ENCODE results near the gene ZFP36L1.

DNA sequence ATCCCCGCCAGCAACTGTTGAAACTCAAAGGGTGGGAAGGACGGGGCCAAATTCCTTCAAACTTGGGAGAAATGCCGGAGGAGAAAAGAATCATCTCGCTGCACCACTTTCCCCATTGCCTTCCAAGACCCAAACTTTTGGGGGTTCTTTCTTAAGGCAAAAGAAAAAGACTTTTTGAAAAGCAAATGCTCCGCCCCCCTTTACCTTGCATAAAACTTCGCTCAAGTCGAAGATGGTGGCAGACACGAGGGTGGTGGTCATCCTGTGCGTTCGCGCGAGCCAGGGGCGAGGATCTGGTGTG, 239 bp downstream of the ZFP36L1 start:
- TF ChIP-seq, protein P1, sequence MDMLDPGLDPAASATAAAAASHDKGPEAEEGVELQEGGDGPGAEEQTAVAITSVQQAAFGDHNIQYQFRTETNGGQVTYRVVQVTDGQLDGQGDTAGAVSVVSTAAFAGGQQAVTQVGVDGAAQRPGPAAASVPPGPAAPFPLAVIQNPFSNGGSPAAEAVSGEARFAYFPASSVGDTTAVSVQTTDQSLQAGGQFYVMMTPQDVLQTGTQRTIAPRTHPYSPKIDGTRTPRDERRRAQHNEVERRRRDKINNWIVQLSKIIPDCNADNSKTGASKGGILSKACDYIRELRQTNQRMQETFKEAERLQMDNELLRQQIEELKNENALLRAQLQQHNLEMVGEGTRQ (CRISPR knock-in tag; IDR thresholded peaks at IDR 0.05), result no peak
- TF ChIP-seq, protein P2, sequence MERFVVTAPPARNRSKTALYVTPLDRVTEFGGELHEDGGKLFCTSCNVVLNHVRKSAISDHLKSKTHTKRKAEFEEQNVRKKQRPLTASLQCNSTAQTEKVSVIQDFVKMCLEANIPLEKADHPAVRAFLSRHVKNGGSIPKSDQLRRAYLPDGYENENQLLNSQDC (CRISPR knock-in tag; IDR thresholded peaks at IDR 0.05), result no peak
- TF ChIP-seq, protein P3, sequence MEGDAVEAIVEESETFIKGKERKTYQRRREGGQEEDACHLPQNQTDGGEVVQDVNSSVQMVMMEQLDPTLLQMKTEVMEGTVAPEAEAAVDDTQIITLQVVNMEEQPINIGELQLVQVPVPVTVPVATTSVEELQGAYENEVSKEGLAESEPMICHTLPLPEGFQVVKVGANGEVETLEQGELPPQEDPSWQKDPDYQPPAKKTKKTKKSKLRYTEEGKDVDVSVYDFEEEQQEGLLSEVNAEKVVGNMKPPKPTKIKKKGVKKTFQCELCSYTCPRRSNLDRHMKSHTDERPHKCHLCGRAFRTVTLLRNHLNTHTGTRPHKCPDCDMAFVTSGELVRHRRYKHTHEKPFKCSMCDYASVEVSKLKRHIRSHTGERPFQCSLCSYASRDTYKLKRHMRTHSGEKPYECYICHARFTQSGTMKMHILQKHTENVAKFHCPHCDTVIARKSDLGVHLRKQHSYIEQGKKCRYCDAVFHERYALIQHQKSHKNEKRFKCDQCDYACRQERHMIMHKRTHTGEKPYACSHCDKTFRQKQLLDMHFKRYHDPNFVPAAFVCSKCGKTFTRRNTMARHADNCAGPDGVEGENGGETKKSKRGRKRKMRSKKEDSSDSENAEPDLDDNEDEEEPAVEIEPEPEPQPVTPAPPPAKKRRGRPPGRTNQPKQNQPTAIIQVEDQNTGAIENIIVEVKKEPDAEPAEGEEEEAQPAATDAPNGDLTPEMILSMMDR (IDR thresholded peaks at IDR 0.05 in 2 of 3, conservative IDR thresholded peaks at IDR 0.05 in 1 of 3; ENCODE audit: insufficient read depth in 2 of 3, low read depth in 1 of 3, low read length in 3 of 3), result no peak
- TF ChIP-seq BRD4 (IDR thresholded peaks at IDR 0.05) (no peak), CEBPB (tag; IDR thresholded peaks at IDR 0.05) (no peak)
